ENCODE measurements around the gene MTUS2.

MTUS2 gene

DNA sequence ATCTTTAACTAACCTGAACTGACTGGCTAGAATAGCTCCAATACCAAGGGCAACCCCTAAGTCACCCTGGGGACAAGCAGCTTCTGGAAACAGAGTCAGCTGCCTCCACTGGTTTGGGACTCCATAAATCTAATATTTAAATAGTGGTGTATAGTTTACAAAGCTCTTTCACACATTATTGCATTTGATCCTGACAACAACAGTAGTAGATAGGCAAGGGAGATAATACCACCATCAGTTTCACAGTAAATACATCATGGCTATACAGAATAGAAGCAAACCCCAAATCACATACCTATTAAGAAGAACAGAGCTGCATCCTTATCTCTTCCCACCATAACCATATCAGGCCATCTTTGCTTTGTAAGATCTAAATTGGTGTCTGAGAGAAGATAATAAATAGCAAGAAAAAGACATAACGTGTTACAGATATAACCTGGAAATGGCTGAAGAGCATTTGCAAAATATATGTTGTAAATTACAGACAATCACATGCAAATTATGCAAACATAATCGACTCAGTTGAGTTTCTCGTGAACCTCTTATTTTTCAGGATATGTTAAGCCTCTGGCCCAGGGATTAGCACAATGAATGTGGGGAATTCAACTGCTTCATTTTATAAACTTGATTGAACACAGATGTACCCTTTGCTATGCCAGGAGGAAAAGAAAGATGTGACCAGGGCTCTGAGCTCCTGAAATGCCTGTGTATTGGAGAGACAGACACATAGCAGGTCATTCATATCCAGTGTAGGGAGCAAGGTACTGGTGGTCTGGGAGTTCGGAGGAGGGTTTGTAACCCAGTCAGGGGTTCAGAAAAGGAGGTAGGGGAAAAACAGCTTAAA lies 632.9 kb downstream of the MTUS2 start:
- no peak for DNase-seq (ENCODE audit: low read depth)

DNA sequence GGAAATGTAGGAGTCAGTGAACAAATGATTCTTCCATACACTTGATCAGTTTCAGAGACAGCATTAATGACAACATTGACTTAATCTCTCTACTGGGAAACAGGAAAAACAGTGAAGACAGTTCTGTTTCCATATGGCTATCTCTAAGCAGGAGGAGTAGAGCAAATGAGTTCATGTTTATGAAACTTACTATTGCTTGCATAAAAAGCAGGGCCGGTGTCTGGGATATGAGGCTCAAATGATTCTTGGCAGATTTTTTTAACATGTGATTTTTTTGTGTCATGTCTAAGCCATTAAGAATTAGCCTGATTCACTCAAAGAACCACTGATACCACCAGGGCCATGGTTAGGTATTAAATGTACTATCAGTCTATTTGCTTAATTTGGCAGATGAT lies 633.5 kb downstream of the MTUS2 start:
- DNase-seq (ENCODE audit: low read depth), result no peak

DNA sequence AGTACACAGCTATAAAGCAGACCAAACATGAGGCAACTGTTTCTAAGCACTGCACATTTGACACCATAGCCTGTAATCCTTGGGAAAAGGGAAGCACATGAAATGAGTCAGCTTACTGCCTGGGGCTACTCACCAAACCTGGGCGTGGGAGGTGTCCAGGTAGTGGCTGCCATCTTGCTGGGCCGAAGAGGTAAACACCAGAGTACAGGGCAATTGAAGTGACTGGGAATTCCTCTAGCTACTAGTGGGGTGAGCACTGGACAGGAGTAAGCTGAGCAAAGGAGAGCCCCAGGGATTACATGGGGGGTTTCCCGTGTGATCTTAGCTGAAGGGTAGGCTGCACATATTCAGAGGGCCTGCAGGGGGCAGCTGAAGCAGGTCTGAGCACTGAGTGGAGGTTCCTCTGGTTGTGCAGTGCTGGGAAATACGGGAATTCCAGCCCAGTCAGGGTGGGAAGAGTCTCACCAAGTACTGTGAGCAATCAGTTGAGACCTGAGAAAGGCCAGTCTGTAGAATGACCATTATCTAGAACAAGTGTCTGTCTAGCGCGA lies 634.9 kb downstream of the MTUS2 start:
- DNase-seq (ENCODE audit: low read depth), result no peak

DNA sequence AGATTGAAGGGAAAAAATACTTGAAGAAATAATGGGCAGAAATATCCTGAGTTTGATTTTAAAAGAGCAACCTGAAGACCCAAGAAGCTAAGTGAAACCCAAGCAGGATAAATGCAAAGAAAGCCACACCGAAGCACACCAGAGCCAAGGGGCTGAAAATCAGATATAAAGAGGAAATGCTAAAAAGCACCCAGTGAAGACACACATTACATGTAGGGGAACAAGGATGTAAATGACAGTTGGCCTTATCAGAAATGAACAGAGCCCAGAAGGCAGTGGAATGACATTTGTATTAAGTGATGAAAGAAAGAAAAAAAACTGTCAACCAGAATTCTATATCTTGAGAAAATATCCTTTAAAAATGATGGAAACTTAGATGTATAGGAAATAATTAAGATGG lies 636.3 kb downstream of the MTUS2 start:
- no peak for DNase-seq (ENCODE audit: low read depth)

DNA sequence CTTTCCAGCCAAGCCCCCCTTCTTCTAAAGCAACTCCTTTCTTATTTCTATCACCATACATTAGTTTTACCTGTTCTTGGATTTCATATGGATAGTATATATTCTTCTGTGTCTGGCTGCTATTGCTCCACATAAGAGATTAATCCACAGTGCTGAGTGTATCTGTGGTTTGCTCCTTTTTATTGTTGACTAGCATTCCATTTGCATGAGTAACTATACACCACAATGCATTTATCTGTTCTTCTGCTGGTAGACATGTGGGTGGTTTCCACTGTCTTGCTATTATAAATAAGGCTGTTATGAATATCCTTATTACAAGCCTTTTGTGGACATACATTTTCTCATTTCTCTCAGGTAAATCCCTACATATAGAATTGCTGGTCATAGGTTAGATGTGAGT lies 637.2 kb downstream of the MTUS2 start:
- peak; percentile 52 for DNase-seq (ENCODE audit: low read depth)

DNA sequence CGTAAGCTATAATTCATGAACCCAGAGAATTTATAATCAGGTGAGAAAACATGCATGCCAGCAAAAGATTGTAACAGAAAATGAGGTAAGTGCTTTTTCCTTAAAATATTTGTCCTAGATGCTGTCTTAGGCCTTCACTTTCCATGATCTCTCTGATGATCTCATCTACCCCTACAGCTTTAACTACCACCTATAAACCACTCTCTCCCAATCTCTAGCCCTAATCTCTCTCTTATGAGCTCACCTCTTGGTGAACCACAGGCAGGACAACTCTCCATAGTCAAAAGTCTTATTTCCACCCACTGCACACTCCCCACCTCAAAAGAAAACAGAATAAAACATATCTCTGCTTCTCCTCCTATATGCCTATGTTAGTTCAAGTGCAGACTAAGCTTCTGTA lies 638.3 kb downstream of the MTUS2 start:
- no peak for DNase-seq (ENCODE audit: low read depth)

DNA sequence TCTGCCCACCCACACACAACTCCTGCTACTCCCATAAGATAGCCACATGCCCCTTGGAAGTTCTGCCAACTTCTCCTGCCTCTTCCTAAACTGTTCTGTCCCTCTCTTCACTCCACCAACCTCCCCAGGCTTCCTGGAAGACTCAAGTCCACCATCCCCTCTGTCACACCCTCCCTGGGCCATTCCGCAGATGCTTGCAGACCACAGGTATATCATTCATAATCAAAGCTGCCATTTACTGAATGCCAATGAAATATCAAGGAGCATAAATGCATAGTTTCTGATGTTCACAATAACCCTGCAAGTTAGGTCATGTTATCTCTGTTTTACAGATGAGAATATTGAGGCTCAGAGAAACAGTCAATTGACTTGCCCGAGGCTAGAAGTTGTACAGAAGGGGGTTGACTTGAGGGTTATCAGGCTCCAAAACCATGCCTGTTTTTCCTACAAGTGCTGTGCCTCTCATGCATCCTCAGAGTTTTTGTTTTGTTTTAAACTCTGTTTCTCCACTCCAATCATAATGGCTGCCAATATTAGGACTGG lies 639.7 kb downstream of the MTUS2 start:
- no peak for DNase-seq (ENCODE audit: low read depth)

DNA sequence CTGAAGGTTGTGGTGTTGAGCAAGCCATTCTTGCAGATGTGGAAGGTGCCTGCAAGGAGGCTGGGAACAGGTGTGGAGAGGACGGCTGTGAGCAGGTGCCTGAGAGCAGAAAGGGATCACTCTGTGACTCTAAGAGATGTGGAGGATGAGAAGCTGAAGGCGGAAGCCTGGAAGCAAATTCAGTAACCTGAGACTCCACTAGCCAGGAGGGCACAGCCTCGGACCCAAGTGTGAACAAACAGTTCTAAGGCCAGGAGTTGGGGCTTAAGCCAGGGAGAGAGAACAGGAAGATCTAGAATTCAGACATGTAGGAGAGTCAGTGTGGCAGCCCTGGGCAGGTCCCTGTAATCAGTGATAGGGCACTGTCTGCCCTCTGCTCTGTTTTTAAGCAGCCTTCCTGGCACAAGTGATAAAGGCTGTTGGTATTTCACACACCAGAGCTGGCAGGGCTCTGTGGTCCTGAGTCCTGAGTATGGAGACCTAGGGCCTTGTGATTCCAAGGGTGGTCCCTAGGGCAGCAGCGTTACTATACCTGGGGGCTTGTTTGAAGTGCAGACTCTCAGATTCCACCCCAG lies 644.1 kb downstream of the MTUS2 start:
- DNase-seq (ENCODE audit: low read depth), result no peak

DNA sequence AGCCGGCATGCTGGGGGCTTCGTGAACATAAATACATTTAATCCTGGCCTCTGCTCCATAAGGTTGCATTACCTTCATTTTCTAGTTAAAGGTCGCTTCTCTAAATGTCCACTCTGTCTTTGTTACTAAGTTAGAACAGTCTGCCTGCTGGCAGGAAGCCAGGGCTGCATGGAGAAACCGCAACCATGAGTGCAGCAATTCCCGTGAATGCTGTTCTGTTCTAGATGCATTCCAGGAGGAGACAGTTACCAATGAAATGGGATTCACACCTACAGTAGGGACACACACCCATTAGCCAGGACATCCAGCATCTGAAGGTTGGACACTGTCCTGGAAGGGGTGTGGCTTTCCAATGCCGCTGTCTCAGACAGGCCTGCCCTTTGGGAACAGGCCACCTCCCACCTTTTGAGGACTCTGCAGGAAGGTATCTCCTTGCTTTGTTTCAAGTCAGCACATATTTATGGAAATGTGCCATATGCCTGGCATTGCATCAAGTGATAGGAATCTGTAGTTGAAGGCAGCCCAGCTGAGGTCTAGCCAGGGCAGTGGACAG lies 645.7 kb downstream of the MTUS2 start:
- peak; percentile 13 for DNase-seq (ENCODE audit: low read depth)

DNA sequence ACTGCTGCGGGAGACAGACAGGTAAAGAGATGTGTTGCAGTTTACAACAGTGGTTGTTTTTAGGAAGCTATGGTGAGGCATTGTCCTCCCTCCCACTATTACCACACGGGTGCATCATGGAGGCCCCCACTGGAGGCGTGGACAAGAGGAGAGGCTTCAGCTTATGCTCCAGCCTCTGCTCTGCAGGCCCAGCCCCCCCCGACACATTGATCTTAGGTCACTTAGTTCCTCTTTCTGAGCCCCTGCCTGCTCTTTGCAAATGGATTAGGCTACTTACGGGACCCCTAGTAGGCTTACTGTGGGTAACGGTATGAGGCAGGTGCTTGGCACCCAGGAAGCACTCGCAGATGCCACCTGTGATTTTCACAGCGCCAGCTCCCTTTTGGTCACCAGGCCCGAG lies 651.4 kb downstream of the MTUS2 start:
- no peak for DNase-seq (ENCODE audit: low read depth)

DNA sequence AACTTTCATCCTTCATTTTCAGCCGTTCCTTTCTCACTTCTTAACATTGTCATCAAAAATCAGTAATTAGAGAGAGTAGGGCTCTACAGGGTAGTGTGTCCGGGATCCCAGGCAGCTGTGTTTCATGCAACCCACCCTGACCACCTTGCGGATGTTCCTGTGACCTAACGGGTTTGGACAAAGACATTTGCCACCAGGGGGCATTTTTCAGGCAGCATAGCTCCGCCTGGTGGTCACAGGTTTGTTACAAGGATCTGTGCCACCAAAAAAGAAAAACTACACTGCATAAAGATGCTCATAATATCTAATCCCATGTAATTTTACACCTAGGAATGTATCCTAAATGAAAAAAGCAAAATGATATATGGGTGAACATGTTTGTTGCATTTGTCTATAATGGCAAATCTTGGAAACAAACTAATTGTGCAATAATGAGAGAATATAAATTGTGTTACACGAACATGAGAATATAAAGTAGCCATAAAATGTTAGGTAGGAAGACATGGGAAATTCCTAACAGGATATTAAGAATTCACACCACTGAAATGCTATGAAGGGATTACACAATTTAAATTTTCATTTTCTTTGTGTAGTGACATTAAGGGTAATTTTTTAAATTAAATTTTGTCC lies 652.3 kb downstream of the MTUS2 start:
- peak; percentile 29 for DNase-seq (ENCODE audit: low read depth)

DNA sequence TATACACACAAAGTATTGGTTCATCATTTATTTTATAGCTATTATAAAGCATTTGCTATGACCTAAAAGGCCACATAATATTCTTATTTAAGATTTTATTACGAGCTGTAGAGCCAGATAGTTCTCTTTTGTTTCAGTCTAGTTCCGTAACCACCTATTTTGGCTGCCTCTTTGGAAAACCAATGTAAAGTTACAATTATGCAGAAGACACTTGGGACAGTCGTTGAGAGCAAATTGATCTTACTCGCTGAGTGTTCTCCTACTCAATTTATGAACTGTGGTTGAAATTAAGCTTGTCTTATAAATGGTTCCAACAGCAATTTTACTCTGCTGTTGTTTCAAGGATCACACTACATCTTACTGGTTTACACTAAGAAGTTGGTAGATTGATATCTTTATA lies 653.0 kb downstream of the MTUS2 start:
- DNase-seq (ENCODE audit: low read depth), result no peak

DNA sequence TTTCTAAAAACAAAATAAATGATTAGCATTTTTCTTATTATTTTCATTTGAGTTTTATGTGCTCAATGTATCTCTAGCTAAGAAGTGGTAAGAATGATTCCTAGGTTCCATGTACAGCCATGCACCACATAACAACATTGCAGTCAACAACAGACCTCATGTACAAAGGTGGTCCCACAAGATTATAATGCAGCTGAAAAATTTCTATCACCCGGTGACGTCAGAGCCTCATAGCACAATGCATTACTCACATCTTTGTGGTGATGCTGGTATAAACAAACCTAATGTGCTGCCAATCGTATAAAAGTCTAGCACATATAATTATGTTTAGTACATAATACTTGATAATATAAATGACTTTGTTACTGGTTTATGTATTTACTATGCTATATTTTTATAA lies 654.9 kb downstream of the MTUS2 start:
- DNase-seq (ENCODE audit: low read depth), result no peak

DNA sequence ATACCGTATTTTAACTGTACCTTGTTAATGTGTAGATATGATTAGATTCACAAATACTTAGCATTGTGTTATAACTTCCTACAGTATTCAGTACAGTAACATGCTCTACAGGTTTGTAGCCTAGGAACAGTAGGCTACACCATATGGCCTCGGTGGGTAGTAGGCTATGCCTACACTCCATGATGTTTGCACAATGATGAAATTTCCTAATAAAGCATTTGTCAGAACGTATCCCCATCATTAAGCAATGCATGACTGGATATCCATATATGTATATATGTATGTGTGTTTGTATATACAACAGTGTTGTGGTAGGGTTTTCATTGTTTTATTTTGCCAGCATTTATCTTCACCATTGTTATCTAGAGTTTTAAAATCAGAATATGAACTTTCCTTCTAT lies 655.9 kb downstream of the MTUS2 start:
- DNase-seq (ENCODE audit: low read depth), result no peak

DNA sequence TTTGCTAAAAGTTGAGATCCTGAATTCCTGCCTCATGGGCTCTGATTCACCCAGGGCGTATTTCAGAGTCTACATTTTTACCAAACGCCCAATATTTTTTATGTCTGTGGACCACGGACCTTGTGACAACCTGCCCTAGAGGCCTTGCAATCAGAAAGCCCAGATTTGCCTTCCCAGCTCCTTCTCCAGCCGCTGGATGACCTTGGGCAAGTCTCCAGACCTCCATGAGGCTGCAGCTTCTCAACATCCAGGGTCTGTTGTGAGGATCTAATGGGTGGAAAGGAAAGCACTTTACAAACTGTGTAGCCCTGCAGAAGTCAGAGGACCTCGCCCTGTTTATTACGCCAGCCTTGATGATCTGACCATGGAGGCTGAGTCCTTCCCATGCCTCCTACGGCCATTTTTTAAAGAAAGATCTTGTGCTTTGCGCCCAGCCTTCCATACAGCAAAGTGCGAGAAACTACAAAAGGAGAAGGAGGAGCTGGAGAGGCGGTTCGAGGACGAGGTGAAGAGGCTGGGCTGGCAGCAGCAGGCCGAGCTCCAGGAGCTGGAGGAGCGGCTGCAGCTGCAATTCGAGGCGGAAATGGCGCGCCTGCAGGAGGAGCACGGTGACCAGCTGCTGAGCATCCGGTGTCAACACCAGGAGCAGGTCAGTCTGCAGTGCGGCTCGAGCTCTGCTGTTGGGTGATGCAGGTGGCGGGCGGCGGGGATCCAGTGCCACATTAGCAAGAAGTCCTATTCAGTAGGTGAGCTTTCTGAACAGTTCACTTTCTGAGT lies 659.8 kb downstream of the MTUS2 start:
- no peak for DNase-seq (ENCODE audit: low read depth)

DNA sequence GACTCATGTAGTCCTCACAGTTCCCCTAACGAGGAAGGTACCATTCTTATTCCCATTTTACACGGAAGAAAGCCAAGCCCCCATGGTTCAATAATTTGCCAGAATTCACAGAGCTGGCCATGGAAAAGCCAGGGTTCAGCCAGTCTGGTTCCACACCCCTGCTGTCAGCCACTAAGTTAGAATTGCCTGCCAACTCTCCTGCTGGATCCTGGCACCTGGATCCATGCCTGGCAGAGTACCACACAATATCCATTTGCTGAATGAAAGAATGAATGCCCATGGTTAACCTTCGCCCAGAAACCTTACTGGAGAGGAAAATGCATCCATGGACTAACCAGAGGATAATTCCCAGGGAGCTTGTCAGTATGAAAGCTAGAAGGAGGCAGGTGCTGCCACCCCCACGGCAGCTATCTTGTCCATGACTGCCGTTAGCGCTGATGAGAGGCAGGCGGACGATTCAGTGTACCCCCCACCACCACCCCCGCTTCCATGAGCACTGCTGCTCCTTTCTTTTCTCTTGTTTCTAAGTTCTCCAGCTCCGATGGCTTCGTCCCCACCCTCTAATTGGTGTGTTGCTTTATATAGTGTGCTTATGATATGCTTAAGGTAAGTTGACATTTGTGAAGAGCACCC lies 660.9 kb downstream of the MTUS2 start:
- no peak for DNase-seq (ENCODE audit: low read depth)

DNA sequence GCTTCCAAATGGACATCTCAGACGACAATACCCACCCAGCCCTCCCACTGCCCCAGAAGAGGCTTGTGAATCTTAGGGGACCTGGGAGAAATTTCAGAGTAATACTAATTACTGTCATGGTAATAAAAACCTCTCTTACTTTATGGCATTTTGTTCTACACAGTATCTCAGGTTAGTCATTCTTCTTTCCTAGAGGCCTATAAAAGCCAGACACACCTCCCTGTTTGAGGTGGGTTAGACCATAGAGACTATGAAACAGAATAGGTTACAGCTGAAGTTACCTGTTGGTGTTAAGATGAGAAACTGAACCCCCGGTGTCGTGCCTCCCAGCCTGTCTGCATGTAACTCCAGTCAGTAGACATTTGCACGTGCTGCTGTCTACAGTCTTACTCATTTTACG lies 661.5 kb downstream of the MTUS2 start:
- no peak for DNase-seq (ENCODE audit: low read depth)

DNA sequence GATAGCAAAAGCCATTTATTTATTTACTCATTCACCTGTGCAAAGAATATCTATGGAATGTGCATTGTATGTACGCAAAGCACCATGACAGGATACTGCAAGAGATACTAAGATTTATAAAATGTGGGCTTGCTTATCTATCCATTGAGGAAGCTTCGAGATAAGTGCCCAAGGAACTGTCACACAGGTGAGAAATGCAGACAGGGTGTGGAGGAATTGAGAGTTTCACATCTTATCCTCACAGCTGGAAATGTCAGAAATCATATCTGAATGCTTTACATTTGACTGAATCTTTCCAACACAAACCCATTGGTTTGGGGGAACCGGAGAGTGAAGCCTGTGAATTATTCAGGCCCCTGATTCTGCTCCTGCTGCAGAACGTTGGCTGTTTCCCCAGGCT lies 662.4 kb downstream of the MTUS2 start:
- no peak for DNase-seq (ENCODE audit: low read depth)

DNA sequence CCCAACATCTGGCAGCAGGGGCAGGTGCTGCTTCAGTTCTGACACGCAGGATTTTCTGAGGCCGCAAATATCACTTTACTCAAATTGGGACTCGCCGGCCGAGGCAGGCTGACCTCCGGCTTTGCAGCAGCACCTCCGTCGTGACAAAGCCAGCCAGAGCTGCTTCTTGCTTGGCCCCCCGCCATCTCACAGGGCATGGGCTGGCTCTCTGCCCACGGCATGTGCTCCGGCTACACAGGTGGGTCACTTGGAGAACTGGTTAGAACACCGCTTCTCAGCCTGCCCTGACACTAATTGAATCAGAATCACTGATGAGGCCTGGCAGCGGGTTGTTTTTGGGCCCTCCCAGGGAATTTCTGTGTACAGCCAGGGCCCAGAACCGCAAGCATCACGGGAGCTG lies 663.1 kb downstream of the MTUS2 start:
- no peak for DNase-seq (ENCODE audit: low read depth)

DNA sequence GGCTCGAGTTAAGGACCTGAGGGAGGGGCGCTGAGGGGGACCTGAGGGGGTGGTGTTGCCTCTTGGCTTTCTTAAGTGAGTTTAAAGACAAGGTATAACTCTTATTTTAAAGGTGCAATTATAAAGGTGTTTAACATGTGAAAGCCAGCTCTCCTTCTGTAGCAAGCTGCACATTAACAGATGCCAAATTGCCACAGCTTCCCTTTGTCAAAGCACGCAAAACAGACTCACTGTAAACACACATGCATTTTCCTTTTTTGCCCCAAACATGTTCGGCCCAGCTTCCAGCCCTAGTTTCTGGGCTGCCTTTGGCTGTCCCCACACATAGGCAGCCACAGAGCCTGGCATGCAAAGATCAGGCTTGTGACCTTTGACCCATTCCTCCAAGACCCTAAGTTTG lies 663.5 kb downstream of the MTUS2 start:
- DNase-seq (ENCODE audit: low read depth), result no peak

DNA sequence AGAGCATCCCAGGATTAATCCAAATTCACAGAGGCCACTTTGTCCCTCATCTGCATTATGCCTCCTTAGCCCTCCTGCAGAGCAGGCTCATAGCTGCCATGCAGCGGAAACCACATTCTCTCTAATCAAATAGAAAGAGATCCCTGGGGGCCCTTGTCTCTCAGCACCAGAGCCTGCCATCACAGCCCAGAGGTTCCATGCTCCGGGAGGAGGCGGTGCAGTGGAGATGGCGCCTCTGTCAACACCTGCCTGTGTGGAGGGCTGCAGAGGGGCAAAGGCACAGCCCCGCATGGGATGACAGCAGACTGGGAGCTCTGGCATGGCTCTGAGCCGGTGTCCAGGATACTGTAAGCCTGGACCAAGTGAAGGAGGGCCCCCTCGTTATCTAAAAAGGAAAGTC lies 664.1 kb downstream of the MTUS2 start:
- DNase-seq (ENCODE audit: low read depth), result no peak
